ENCODE results near the gene KRT16. TPM values are rescaled to one million over a fixed set of nuclear protein-coding genes. Genes with fewer than 3 reads are reported as not detected.

Gene KRT16
- total and polyA plus RNA-seq, 12 donors = 0.12 to 0.44 (median 0.15) TPM; not detected in 9

DNA sequence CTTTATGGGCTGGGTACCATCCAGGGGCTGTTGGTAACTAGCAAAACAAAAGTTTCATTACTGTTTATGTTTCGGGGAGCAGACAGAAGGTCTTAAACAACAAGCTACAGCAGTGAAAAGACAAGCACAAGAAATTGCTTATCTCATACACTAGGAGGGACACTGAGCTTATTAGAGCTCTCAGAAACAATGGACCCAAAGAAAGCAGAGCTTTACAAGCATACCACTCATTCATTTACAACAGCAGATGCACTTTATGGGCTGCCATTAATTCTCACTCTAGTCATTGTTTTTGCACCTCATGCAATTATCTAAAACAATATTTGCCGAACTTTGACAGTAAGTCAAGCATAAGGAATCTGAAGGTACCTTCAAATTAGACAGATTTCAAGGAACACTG is 10.0 kb downstream of the KRT16 start:
- Histone ChIP-seq H3K9me3 (peaks cover 0 to 17% (median 3%) of the 10 kb centered on the region in 11 donors), H3K4me1 (no peaks in the 10 kb centered on the region), H3K27ac (no peak overlapping the region), H3K4me3 (no peak overlapping the region), H3K27me3 (peaks cover 0 to 24% (median 4%) of the 10 kb centered on the region in 7 donors), H3K36me3 (no peaks in the 10 kb centered on the region)
- intact Hi-C loops (cut with DNase I) = no loop called here
- ATAC-seq = no peak
- 69 to 76% methylated on average over 2 of the region's 2 CpGs for WGBS, 2 donors
- DNase-seq = no peak
- TF ChIP-seq, protein P1, sequence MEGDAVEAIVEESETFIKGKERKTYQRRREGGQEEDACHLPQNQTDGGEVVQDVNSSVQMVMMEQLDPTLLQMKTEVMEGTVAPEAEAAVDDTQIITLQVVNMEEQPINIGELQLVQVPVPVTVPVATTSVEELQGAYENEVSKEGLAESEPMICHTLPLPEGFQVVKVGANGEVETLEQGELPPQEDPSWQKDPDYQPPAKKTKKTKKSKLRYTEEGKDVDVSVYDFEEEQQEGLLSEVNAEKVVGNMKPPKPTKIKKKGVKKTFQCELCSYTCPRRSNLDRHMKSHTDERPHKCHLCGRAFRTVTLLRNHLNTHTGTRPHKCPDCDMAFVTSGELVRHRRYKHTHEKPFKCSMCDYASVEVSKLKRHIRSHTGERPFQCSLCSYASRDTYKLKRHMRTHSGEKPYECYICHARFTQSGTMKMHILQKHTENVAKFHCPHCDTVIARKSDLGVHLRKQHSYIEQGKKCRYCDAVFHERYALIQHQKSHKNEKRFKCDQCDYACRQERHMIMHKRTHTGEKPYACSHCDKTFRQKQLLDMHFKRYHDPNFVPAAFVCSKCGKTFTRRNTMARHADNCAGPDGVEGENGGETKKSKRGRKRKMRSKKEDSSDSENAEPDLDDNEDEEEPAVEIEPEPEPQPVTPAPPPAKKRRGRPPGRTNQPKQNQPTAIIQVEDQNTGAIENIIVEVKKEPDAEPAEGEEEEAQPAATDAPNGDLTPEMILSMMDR (IDR thresholded peaks at IDR 0.05) = no peak

DNA sequence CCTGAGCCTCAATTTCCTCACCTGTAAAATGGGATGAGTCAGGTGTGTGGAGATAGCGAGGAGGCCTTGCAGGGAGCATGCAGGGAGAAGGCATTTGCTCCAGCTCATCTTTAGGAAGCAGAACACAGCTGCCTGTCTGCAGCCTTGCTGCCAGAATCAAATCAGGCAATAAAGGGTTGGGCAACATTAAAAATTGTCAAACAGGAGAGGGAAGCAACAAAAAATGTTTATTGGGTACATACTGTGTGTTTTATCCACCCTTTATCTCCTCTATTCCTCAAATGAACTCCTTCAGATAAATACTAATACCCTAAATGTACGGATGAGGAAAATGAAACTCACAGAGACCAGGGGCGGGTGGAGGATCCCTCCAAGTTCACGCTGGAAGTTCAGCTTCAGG is 12.2 kb downstream of the KRT16 start:
- no peak for DNase-seq
- TF ChIP-seq, protein P1 (IDR thresholded peaks at IDR 0.05) = no peak
- 66 to 70% methylated on average over 4 of the region's 4 CpGs for WGBS, 2 donors
- H3K27ac ChIP-seq = no peak overlapping the region
- ATAC-seq = no peak
- H3K4me3 ChIP-seq = no peak overlapping the region
- no peaks in the 10 kb centered on the region for H3K4me1 ChIP-seq
- peaks cover 0 to 19% (median 10%) of the 10 kb centered on the region in 7 donors for H3K27me3 ChIP-seq
- intact Hi-C loops (cut with DNase I) = no loop called here
- no peaks in the 10 kb centered on the region for H3K36me3 ChIP-seq
- H3K9me3 ChIP-seq = no peaks in the 10 kb centered on the region

DNA sequence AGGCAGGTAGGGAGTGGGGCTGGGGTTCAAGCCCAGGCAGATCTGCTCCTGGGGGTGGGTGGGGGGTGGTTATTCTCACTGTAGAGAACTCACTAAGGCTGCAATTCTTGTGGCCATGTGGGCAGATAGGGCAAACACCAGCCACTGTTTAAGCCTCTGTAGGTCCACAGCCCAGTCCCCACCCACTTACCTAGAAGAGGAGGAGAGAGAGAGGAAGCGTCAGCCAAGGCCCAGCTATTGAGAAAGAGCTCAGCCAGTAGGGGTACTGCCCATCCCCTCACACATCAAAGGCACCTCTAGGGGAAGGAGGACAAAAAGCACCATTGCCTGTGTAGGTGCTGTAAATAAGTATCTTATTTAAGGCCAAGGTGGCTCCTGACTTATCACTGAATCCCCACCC is 12.9 kb downstream of the KRT16 start:
- DNase-seq = no peak
- Histone ChIP-seq H3K4me3 (no peak overlapping the region), H3K27ac (no peak overlapping the region), H3K4me1 (no peaks in the 10 kb centered on the region), H3K36me3 (no peaks in the 10 kb centered on the region), H3K27me3 (peaks cover 0 to 22% (median 12%) of the 10 kb centered on the region in 7 donors), H3K9me3 (no peaks in the 10 kb centered on the region)
- WGBS, 2 donors = 43 to 64% methylated on average over 1 of the region's 1 CpG
- TF ChIP-seq, protein P1 (IDR thresholded peaks at IDR 0.05) = no peak
- intact Hi-C loops (cut with DNase I) = no loop called here
- no peak for ATAC-seq

- Histone ChIP-seq H3K4me3 (no peak overlapping the region), H3K27ac (no peak overlapping the region), H3K27me3 (peaks cover 0 to 30% (median 13%) of the 10 kb centered on the region in 7 donors), H3K36me3 (no peaks in the 10 kb centered on the region), H3K4me1 (no peaks in the 10 kb centered on the region), H3K9me3 (no peaks in the 10 kb centered on the region)
- intact Hi-C loops (cut with DNase I) = no loop called here
- ATAC-seq = no peak
- TF ChIP-seq, protein P1 (IDR thresholded peaks at IDR 0.05) = no peak
- no peak for DNase-seq
- WGBS, 2 donors = 67 to 72% methylated on average over 8 of the region's 8 CpGs
Observed at GRCh38 chr17:41595585-41595984, 17.0 kb downstream of the KRT16 start.
